Upper lobe of right lung (tissue), 1 donor: ENCODE data around the gene DTX1. TPM values are rescaled to one million over a fixed set of nuclear protein-coding genes. Genes with fewer than 3 reads are reported as not detected.

Experiments used
- ATAC-seq: fragments of 200-7000 bp; cut with Tn5 transposase; one replicate; pipeline ENCODE4 v1.9.1; 2020; ENCODE audit warnings: mild to moderate bottlenecking, moderate library complexity
- DNase-seq: peaks from one replicate; pipeline ENCODE4 v3.0.0-alpha.2; 2020
- H3K27ac ChIP-seq: fragments of 200-600 bp; one replicate; pipeline ENCODE4 v1.8.0; 2022
- H3K27me3 ChIP-seq: fragments of 200-600 bp; one replicate; pipeline ENCODE4 v1.8.0; 2022; ENCODE audit warnings: mild to moderate bottlenecking
- H3K36me3 ChIP-seq: fragments of 200-600 bp; one replicate; pipeline ENCODE4 v1.8.0; 2022
- H3K4me1 ChIP-seq: fragments of 200-600 bp; one replicate; pipeline ENCODE4 v1.8.0; 2022
- H3K4me3 ChIP-seq: fragments of 200-600 bp; one replicate; pipeline ENCODE4 v1.8.0; 2022; ENCODE audit warnings: mild to moderate bottlenecking
- H3K9me3 ChIP-seq: fragments of 200-600 bp; one replicate; pipeline ENCODE4 v1.8.0; 2022
- intact Hi-C: fragments of 100-400 bp; cut with DNase I; formaldehyde crosslinking; loops from one replicate; pipeline ENCODE4 v1.11.0; 2022
- total RNA-seq: library from RNA; stranded (reverse); fragmentation: NEBNext Ultra II Directional; extraction: Animal tissue kit (Norgen Biotek cat#: 25700); gene quantifications from one replicate; pipeline ENCODE4 v1.2.1, GENCODE V29; 2021
- TF ChIP-seq, protein P1 (sequence below): fragments of 200-600 bp; IDR thresholded peaks from one replicate; pipeline ENCODE4 v1.8.0; 2022; ENCODE audit warnings: antibody characterized with exemption
- donor health status: DM: no; HTN: yes; CAD: no; lungs with severe emphysema.

The DTX1 gene
- total RNA-seq, 1 donor from 2014 or later: 5.1 TPM

- DNase-seq (no peak), ATAC-seq (no peak)
- Histone ChIP-seq H3K27ac (no peak overlapping the region), H3K4me1 (peaks cover 3% of the 10 kb centered on the region), H3K36me3 (no peaks in the 10 kb centered on the region), H3K27me3 (peaks cover 19% of the 10 kb centered on the region), H3K4me3 (no peak overlapping the region), H3K9me3 (no peaks in the 10 kb centered on the region)
- TF ChIP-seq, protein P1, sequence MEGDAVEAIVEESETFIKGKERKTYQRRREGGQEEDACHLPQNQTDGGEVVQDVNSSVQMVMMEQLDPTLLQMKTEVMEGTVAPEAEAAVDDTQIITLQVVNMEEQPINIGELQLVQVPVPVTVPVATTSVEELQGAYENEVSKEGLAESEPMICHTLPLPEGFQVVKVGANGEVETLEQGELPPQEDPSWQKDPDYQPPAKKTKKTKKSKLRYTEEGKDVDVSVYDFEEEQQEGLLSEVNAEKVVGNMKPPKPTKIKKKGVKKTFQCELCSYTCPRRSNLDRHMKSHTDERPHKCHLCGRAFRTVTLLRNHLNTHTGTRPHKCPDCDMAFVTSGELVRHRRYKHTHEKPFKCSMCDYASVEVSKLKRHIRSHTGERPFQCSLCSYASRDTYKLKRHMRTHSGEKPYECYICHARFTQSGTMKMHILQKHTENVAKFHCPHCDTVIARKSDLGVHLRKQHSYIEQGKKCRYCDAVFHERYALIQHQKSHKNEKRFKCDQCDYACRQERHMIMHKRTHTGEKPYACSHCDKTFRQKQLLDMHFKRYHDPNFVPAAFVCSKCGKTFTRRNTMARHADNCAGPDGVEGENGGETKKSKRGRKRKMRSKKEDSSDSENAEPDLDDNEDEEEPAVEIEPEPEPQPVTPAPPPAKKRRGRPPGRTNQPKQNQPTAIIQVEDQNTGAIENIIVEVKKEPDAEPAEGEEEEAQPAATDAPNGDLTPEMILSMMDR: no peak
- intact Hi-C loops: no loop called here
These were observed 42.8 kb downstream of the DTX1 start for GRCh38 chr12:113099364-113099763.

DNA sequence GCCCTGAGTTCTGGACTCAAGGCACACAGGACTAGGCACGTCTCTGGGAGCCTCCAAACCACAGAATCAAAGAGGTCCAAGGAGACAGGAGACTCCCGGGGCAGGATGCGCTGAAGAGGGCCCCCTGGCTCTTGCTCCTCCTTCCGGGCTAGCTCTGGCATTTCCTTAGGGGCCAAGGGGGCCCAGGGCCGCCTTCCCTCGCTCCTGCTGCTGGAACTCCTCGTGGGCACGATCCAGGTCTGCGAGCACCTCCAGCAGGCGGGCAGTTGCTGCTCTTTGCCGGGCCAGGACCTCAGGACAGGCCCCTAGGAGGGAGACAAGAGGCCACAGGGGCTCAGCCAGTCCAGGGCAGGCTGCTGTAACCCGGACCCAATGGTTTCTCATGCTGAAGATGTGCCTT lies 43.2 kb downstream of the DTX1 start:
- Histone ChIP-seq H3K27me3 (peaks cover 19% of the 10 kb centered on the region), H3K4me3 (no peak overlapping the region), H3K4me1 (peaks cover 3% of the 10 kb centered on the region), H3K9me3 (no peaks in the 10 kb centered on the region), H3K27ac (no peak overlapping the region), H3K36me3 (no peaks in the 10 kb centered on the region)
- intact Hi-C loops: no loop called here
- TF ChIP-seq, protein P1: no peak
- DNase-seq (no peak), ATAC-seq (no peak)

DNA sequence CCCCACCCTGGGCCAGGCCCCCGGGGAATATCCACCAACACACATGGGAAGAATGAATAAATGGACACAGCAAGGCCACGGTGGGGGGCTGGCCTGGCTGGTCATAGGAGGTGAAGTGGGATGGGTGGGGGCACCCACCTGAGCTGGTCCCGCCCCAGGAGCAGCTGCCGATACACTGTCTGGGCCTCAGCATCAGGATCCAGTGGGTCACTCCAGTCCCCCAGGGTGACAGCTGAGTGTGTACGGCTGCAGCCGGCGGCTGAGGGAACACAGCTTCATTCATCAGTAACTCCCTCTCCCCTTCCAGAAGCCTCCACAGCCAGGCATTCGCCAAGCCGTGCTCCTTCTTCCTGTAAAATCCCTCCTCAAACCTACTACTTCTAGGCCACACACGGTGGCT lies 45.2 kb downstream of the DTX1 start:
- TF ChIP-seq, protein P1: no peak
- Histone ChIP-seq H3K36me3 (no peaks in the 10 kb centered on the region), H3K4me3 (no peak overlapping the region), H3K27me3 (peaks cover 19% of the 10 kb centered on the region), H3K4me1 (peaks cover 3% of the 10 kb centered on the region), H3K27ac (no peak overlapping the region), H3K9me3 (no peaks in the 10 kb centered on the region)
- ATAC-seq (no peak), DNase-seq (no peak)
- intact Hi-C loops: no loop called here

DNA sequence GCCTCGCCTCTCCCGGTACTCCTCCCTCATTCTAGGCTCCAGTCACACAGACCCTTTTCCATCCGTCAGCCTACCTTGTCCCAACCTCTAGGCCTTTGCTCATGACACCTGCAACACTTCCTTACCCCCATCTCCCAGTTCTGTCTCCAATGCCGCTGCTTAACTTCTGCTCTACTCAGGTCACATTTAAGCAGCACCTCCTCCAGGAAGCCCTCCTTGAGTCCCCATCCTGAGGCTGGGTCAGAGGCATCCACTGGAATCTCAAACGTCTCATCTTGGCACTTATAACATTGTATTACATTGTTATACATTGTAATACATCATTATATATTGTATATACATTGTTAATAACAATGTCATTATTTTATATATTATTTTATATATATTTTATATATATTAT lies 46.3 kb downstream of the DTX1 start:
- peaks cover 3% of the 10 kb centered on the region for H3K4me1 ChIP-seq
- no peaks in the 10 kb centered on the region for H3K9me3 ChIP-seq
- DNase-seq (no peak), ATAC-seq (no peak)
- intact Hi-C loops: no loop called here
- H3K27ac ChIP-seq: no peak overlapping the region
- TF ChIP-seq, protein P1: no peak
- H3K27me3 ChIP-seq: peaks cover 19% of the 10 kb centered on the region
- H3K36me3 ChIP-seq: no peaks in the 10 kb centered on the region
- H3K4me3 ChIP-seq: no peak overlapping the region

DNA sequence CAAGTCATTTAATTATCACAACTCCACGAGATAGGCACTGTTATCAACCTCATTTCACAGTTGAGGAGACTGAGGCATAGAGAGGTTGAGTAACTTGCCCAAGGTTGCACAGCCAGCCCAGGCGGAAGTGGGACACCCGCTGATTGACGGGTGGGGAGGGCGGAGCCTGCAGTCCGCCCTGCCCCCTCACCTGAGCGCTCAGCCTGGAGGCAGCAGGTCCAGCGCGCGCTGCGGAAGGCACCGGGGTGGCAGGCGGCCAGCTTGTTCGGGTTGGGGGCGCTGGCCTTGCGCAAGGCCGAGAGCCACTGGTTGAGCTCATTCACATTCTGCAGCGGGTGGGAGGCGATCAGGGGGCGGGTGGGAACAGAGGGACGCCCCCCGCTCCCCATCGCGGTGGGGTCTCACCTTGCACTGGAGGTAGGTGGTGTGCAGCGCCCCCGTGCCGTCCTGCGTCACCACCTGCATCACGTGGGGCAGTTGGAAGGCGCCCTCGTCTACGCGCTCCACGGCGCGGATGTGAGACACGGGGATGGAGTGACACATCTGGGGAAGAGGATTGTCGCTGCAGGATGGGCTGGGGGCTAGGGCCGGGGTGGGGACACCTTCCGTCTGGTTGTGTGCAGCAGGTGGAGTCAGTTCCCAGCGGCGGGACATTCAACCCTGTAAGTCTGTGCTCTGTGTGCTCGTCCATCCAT lies 47.4 kb downstream of the DTX1 start:
- peaks cover 3% of the 10 kb centered on the region for H3K4me1 ChIP-seq
- DNase-seq (peak; percentile 80), ATAC-seq (peak; percentile 84)
- peaks cover 19% of the 10 kb centered on the region for H3K27me3 ChIP-seq
- H3K9me3 ChIP-seq: no peaks in the 10 kb centered on the region
- H3K4me3 ChIP-seq: peak overlapping the region; percentile 30
- TF ChIP-seq, protein P1: no peak
- no peak overlapping the region for H3K27ac ChIP-seq
- intact Hi-C loops: no loop called here
- no peaks in the 10 kb centered on the region for H3K36me3 ChIP-seq
